T-helper 2 cell treated with Interferon-gamma antibody and Interleukin-4, amounts not matched to agents 100 ng/mL and 5 ng/mL, for 36 hours (primary cell): ENCODE measurements around the gene MEA1. TPM values are rescaled to one million over a fixed set of nuclear protein-coding genes. Genes with fewer than 3 reads are reported as not detected.
"Not testable (repeated sequence)": the region's sequence is repeated elsewhere in the genome, so short reads cannot be mapped to it uniquely, and the experiment has no call there.

Experiments
- intact Hi-C: fragments of 100-400 bp; cut with micrococcal nuclease; formaldehyde crosslinking; loops from one replicate; pipeline ENCODE4 v1.15.1; 2023
- total RNA-seq: library from RNA; stranded (reverse); gene quantifications from 2 replicates; pipeline ENCODE4 v1.2.3, GENCODE V29; 2022

MEA1 gene
- total RNA-seq, 1 donor from 2014 or later = 65.6 TPM

DNA sequence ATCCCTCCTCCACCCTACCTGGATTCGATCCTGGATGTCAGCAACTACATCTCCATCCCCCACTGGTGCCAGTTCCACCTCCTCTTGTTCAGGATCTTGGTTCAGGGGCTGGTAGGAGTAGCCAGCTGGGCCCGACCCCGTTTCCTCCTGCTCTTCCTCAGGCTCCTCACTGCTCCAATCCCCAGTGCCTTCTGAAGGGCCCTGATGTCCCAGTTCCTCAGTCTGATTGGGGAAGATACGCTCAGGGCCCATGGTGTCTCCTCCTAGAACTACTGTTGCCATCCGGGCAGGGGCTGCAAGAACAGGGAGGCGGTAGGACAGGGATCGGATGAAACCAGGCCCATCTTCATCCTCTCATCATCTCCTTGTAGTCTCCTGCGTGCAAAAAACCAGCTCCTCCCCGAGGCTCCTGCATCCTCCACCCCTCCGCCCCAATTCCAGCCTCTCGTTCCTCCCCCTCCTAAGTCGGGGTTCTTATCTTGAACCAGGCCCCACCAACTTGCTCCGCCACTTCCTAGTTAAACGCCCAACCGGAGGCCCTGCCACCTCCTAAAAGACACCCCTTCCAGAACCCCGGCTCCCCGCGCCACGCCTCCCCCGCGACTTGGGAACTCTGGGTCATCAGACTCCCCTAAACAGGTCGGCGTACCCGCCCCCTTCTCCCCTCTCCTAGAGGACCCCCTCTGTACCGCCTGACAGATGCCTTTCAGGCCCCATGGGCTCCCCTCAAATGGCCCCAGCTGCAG lies 476 bp downstream of the MEA1 start:
- intact Hi-C loops = loop anchor here (1.0 to 5.0 kb wide), 4 partner anchors 34 to 504 kb away; partner anchors contain the start of genes PEX6, POLR1C, TBCC and YIPF3

DNA sequence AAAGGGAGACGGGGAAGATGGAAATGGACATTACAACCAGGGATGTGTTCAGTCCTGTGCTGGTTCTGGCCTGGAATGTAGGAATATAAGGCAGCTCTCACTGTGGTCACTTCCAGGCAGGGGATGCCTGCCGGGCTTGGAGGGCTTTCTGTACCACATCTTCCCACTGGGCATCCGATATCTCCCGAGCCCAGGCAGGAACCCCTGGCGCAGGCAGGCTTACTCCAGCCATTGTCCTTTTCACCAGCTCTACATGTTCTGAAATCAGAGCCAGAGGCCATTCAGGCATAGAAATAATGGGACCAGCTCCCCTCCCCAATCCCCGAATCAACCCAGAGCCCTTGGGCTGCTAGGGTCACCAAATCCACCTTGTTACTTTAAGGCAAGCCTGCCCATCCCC lies 1.4 kb downstream of the MEA1 start:
- intact Hi-C loops = loop anchor here (5.0 kb wide), 2 partner anchors 115 to 505 kb away; partner anchors contain the start of genes POLR1C and YIPF3

DNA sequence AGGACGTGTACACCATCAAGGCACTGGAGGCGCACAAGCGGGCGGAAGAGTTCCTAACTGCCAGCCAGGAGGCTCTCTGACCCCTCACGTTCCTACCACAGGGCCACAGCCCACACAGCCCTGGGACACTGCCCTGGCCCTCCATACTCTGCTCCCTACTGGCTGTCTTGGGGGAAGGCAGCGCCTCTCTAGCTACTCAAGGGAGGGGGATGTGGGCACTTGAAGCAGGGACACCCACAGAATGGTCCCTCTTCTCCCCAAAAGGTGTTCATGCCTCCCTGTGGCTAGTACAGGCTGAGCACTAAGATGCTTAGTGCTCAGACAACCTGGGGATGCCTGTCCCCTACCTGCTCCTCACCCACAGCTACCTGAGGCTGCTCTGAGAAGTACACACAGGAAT lies 2.5 kb downstream of the MEA1 start:
- intact Hi-C loops = loop anchor here (5.0 kb wide), 2 partner anchors 114 to 506 kb away; partner anchors contain the start of genes POLR1C and YIPF3

- intact Hi-C loops = loop anchor here (1.0 kb wide), 1 partner anchor 134 kb away; no protein-coding TSS in a partner anchor
These were observed 4.6 kb downstream of the MEA1 start for GRCh38 chr6:43009124-43009523.

DNA sequence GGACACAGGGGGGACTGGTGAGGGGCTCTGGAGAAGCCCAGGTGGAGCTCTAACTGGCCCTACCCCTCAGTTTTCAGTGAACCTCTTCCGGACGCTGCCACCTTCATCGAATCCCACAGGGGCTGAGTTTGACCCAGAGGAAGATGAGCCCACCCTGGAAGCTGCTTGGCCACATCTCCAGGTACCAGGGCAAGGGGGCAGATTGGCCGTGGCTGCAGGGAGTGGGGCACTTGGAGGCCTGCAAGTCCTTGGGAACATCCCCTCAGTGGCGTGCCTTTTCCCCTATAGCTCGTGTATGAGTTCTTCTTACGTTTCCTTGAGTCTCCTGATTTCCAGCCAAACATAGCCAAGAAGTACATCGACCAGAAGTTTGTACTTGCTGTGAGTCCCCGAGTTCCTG lies 6.6 kb downstream of the MEA1 start:
- intact Hi-C loops = no loop called here

GRCh38 chr6:43006251-43006650 lies 7.5 kb downstream of the MEA1 start:
- intact Hi-C loops = no loop called here

GRCh38 chr6:43005844-43006243 lies 7.9 kb downstream of the MEA1 start:
- intact Hi-C loops = no loop called here

DNA sequence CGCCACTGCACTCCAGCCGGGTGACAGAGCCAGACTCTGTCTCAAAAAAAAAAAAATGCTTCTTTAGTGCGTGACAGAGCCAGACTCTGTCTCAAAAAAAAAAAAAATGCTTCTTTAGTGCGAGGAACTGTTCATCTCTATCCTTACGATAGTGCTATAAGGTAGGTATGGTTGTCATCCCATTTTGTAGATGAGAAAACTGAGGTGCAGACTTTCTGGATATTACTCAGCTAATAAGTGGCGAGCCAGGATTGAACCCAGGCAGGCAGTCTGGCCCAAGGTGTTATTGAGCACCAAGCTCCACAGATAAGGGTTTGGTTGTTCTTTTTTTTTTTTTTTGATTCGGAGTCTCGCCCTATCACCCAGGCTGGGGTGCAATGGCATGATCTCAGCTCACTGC lies 11.9 kb downstream of the MEA1 start:
- intact Hi-C loops = no loop called here

- intact Hi-C loops = not testable (repeated sequence)
These were observed 15.5 kb downstream of the MEA1 start for GRCh38 chr6:42998205-42998604.

DNA sequence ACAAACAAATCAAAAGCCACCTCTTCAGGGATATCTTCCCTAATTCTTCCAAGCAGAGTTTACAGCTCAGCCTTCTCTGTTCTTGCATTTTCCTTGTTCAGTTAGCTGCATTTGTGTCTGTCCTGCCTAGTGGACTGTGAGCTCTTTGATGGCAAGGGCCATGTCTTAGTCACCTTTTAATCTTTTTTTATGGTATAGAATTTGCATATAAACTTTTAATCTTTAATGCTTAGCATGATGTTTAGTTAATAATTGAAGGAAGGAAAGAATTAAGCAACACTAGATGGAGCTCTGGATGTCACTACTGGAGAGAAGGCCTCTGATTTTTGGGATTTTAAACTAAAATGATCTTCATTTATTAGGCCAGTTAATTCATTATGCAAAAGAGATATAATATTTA lies 17.2 kb downstream of the MEA1 start:
- intact Hi-C loops = no loop called here

DNA sequence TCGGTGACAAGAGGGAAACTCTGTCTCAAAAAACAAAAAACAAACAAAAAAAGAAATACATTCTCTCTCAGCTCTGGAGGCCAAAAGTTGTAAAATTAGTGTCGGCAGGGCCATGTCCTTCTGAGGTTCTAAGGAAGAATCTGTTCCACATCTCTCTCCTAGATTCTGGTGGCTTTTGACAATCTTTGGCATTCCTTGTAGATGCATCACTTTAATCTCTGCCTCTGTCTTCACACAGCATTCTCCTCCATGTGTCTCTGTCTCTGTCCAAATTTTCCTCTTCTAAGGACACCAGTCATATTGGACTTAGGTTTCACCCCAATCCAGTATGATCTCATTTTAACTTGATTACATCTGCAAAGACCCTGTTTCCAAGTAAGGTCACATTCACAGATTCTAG lies 20.3 kb downstream of the MEA1 start:
- intact Hi-C loops = no loop called here

DNA sequence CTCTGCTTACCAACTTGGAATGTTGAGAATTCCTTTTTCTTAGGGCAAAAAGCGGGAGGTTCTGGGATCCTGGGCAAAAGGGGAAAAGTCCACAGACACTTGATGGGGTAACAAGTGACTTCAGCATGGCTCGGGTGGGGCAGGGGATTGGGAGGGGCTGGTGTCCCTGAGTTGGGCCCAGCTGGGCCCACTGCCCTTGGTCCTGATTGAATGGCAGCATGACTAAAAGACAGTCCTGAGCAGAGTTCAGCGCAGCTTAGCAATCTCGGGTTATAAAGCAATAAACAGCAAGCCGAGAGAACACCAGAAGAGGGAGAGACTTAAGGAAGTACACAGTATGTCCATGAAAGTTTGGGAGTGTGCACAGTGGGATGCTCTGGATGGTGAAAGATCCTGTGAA lies 23.8 kb downstream of the MEA1 start:
- intact Hi-C loops = no loop called here

- intact Hi-C loops = no loop called here
These were observed 25.2 kb downstream of the MEA1 start for GRCh38 chr6:42988486-42989020.

GRCh38 chr6:42987533-42988451 lies 26.0 kb downstream of the MEA1 start:
- intact Hi-C loops = no loop called here

DNA sequence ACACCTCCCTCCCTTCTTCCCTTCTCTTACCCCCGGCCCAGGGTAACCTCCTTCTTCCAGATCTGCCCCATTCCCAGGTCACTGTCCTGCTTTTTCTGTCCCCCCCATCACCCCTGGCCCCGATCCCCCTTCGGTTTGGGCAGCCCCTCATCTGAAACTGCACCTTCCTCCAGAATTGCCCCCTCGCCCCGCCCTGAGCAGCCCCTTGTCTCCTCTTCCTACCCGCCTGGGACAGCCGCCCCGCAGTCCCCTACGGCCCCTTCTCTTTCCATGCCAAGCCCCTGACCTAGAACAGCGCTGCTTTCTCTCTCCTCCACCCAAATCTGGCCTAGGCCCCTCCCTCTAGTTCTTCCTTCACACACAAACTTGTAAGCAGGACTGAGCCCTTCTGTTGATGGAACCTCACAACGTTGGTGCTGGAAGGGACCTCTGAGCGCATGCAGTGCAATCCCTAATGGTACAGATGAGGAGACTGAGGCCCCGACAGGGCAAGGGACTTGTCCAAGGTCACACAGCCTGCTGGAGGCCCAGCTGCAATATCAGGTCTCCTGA lies 28.7 kb downstream of the MEA1 start:
- intact Hi-C loops = loop anchor here (1.0 to 2.0 kb wide), 3 partner anchors 29 to 68 kb away; partner anchors contain the start of genes CNPY3, CUL7 and KLHDC3

- intact Hi-C loops = loop anchor here (1.0 to 2.0 kb wide), 3 partner anchors 30 to 69 kb away; partner anchors contain the start of genes CNPY3, CUL7 and KLHDC3
These were observed 29.5 kb downstream of the MEA1 start, which contains the start of gene PPP2R5D for GRCh38 chr6:42984001-42984923. Gene PPP2R5D (plus strand): TSS chr6:42984570. CDS start chr6:42984678, 108 bp downstream.

GRCh38 chr6:42981836-42982235 lies 31.9 kb downstream of the MEA1 start:
- intact Hi-C loops = no loop called here

DNA sequence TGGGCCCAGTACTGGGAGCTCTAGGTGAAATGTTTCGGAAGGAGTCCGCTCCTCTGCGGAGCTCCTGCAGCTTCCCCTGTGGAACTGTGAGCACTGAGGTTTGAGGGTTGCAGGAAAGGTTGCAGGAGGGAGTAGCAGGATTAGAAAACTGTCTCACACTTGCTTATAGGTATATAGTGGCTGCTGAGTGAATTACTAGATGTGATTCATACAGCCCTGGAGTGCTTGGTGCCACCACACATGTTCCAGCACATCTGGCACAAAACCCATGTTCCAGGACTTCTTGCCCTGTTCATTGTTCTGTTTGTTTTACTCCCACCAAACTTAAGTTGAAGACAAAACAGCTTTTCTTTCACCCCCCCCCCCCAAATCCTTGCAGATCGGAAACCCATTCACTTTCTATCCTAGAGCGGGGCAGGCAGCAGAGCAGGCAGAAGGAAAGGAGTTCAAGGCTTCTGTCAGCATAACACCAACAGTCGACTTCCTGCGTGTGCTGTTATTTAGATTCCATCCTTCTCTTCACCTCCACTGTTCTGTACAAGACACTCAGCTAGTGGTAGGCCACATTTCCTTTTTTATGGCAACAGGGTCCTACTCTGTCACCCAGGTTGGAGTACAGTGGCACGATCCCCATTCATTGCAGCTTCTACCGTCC lies 34.1 kb downstream of the MEA1 start:
- intact Hi-C loops = loop anchor here (1.0 kb wide), 4 partner anchors 34 to 192 kb away; partner anchors contain the start of genes CNPY3, KLC4, MEA1 and MRPL2

- intact Hi-C loops = loop anchor here (1.0 kb wide), 4 partner anchors 34 to 192 kb away; partner anchors contain the start of genes CNPY3, KLC4, MEA1 and MRPL2
These were observed 34.8 kb downstream of the MEA1 start, which contains the start of gene PEX6 for GRCh38 chr6:42978839-42979522. Gene PEX6 (minus strand): TSS chr6:42979181. CDS start chr6:42979150, 31 bp downstream.
